GM18909 (cell line): Measurements from ENCODE around the gene MARK3.
A peak's percentile ranks its signal among the peaks of the same experiment; 100 is the strongest.

Source experiments
- ATAC-seq: cut with Tn5 transposase; IDR thresholded peaks from one replicate; pipeline ENCODE4 v1.9.1; 2021; ENCODE audit warnings: mild to moderate bottlenecking; ENCODE audit not compliant: unreplicated experiment, poor library complexity

MARK3 gene

DNA sequence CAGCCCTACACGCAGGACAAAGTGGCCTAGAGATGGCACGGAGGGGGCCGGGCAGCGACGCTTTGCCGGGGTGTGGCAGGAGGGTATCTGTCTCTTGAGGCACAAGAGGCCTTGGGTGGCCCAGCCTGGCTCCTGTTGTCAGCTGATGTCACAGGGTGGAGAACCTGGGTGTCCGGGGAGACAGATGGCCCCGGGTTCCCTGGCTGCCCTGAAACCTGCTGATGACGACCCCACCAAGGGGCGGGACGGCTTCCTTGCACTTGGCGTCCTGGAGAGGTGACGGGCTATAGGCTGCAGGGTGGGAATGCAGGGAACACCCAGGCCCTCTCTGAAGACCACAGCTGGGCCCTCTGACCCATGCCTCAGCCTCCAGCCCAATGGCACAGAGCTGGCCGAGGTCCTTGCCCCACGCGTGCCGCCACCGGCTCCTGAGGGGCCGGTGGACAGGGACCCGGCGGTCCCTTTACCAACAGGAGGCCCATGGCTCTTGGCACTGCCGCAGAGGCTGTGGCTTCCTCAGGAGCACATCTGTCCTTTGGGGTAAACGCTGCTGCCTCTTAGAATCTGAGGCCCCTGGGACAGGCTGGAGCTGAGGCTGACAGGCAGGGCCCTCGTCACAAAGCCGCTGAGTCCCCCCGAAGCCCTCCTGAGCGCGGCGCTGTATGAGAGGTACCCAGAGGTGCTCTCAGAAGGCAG, 160.2 kb downstream of the MARK3 start:
- no peak for ATAC-seq

DNA sequence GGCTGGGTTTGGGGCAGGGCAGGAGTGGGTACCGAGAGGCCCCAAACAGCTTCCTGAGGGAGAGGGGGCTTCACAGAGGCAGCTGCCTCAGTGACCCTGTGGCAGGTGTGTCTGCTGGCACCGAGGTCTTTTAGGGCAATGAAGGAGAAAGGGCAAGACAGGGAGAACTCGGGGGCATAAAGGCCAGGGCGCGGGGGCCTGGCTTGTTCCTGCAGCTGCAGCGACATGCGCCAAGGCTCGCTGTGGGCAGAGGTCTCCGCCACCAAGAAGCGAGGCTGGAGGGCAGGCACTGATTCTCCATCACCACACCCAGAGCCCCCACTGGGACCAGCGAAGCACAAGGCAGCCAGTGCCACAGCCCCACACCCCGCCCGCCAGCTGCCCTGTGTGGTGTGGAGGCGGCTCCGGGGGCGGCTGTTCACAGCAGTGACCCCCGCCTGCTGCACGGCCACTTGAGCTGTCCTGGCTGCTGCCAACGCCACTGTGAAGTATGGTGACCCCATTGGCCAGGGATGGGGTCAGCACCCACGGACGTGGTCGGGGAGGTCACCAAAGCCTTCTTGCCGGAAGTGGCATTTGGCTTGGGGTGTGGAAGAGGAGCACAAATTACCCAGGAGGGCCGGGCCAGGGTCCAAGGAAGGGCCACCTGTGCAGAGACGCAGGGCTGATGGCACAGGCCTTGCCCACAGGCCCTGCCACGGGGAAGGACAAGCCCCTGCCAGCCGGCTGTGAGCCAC, 160.9 kb downstream of the MARK3 start:
- ATAC-seq = no peak

DNA sequence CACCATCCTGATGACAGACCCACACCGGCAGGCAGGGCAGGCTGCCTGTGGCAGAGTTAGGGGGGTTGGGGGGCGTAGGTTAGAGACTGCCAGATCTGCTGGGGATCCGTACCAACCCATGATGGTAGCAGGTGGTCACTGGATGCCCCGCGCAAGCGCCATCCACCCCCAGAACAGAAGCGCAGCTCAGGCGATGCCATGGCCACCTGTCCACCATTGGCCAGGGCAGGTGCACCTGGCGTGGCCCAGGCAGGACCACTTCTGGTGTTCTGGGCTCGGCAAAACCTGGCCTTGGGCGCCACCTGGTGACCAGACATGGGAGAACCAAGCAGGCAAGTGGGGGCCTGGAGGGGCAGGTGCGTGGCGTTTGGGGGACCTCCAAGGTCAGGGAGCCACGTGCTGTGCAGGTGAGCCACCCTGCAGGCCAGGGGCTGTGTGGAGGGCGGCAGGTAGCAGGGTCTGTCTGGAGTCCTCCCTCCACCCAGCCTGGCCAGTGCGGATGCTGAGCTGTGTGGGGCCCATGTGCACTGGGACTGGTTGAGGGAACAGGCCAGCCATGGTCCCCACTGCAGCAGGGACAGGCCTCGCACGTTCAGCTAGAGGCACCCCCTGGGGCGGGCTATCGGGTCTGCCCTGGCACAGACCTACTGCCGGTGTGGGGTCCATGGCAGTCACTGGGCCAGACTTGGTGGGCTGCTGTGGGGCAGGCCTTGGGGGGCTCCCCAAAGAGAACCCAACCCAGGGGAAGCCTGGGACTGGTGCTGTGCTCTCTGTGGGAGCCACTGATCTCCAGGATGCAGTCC, 161.6 kb downstream of the MARK3 start:
- peak; percentile 47 for ATAC-seq

DNA sequence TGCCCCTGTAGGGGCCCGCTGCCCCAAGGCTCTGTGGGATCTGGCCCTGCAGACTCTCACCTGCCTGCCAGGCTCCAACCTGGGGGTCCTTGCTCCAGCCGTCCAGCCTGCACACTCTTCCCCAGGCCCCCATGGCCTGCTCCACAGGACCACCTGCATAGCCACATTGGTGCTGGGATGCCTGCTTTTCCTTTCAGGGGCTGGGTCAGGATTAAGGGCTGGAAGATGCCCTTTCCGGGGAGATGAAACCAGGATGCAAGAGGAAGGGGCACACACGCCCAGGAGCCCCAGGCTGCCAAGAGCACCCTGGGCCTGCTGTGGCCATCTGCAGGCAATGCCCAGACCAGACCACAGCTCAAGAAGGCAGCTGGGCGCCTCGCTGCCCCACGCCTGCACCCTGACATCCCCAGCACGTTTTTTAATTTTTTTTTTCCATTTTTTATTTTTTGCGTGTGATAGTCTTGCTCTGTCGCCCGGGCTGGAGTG, 162.3 kb downstream of the MARK3 start:
- no peak for ATAC-seq

DNA sequence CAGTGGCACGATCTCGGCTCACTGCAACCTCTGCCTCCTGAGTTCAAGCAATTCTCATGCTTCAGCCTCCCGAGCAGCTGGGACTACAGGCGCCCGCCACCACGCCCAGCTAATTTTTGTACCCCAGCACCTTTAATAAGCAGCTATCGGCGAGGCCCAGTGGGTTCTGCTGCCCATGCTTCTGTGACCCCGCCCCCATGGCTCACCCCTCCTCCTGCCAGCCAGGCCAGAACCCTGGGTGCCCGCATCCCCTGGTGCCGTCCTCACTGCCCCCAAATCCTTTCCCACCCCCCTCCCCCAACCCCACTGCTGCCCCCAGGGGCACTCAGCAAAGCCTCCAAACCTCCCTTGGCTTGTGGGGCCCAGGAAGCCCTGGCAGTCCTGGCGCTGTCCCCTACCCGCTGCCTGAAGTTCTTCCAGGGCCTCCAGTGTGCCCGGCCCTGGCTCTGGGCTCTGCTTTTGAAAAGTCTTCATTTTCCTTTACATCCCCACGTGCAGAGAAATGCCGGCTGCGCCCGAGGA, 162.8 kb downstream of the MARK3 start:
- ATAC-seq = no peak

DNA sequence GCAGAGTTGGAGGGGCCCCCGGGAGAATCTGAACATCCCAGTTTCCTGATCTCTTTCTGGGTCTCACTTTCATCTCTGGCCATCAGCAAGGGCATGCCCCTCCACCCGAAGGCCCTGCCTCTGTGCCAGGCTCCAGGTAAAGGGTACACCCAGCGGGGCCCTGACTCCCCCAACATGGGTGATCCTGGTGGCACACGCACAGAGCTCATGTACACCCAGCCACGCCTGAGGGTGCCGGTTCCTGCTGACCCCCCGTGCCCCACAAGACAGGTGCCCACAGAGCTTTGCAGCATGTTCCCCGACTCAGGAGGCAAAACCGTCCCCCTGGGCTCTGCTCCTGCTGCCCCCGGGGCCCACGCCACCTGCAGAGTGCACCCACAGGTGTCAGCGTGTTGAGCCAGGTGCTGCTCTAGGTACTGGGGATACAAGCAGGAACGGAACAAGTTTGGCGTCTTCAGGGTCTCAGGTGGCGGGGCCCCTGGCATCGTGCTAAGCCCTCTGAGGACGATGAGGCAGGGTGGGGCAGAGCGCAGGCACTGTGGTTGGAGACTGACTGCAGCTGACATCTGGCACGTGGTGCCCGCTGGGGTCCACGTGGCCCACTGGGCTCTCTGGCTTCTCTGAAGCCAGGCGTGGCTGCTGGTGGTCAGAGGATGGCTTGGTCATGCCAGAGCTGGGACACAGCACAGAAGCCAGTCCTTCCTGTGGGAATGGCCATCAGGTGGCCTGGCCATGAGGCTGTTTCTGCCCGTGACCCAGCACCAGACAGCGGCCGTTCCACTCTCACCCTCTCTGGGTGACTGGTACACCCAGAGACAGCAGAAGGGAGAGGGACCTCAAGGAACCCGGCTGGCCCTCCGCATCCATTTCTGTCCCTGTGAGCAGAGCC, 163.5 kb downstream of the MARK3 start:
- no peak for ATAC-seq

DNA sequence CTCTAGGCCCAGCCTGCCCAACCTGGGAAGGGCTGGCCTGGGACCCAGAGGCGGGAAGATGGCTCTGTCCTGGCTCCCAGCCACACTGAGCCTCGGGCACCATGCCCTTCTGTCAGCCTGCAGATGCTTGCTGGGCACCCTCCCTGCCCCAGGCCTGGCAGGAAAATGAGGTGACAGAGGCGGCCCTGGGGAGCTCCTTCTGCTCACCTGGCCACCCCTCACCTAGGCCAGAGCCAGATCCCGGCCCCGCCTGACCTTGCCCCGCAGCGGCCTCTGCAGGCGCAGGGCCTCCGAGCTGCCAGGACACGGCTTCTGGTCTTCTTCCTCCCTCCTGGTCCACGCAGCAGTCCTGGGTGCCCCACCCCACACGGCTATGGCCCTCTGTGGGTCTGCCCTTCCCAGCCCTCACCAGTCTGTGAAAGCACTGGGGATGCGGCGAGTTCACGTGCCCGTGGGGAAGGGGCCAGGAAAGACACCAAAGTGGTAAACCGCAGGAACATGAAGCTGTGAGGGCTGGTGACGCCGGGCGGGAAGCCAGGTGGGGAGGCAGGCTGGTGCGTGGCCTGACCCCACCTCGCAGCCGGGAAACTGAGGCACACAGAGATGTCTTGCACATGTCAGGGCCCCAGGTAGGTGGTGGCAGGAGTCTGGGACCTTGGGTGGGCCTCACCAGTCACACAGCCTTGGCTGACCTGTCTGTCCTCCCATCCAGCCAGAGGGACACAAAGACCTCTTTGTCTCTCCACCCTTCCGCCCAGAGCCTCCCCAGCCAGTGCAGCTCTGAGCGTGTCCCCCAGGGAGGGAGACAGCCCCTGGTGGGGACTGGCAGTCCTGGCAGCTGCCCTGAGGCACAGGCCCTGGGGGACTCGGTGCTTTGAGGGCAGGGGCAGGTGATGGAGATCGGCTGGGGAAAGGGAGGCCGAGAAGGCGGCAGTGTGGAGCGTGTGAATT, 164.4 kb downstream of the MARK3 start:
- no peak for ATAC-seq

DNA sequence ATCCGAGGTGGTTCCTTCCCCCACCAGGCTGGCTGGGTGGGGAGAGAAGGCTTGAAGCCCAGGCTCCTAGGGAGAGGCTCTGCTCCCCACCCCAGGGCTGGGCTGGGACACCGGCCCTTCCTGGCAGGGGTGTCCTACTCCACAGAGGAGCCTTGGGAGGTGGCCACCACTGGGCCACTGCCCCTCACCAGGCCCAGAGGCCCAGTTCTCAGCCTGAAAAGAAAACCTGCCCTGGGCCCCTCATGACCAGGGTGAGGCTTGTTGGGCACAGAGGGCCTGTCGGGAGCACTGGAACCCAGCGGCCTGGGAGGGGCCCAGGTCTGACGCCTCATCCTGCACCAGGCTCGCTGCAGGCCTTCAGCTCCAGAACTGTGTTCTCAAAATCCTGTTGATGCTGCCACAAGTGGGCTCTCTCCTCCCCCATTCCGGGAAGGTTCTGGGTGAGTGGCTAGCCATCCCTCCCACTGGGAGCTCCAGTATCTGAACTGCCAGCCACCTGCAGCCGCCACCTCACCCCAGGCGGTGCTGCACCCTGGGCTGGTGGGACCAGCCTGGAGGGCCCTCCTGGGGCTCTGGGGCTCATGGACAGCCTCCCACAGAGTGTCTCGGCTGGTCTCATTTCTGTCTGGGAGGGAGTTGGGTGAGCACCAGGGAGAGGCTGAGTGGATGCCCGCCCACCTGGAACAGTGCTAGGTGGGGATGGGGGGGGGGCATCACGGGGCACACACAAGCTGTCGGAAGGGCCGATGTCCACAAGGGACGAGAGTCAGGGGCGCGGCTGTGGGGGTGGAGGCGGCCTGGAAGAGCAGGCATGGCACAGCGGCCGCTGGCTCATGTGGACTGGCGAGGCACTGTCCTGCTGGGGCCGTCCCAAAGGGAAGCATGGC, 165.5 kb downstream of the MARK3 start:
- ATAC-seq = no peak

DNA sequence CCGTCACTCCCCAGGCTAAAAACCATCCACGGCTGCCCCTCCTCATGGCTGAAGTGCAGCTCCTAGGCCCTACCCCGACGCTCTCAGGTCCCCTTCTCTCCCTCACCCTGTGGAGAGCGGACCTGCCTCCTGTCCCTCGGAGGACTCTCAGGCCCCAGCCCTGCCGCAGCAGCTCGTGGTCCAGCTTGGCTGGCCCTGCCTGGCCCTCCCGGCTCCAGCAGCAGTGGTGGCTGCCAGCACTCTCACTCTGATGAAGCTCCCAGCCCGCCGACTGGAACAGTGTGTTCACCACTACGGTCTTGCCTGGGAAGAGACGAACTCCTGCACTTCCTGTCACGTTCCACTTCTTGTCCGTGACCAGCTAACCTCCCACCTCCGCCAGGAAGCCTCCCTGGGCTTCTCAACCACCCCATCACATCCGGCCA, 166.1 kb downstream of the MARK3 start:
- no peak for ATAC-seq

DNA sequence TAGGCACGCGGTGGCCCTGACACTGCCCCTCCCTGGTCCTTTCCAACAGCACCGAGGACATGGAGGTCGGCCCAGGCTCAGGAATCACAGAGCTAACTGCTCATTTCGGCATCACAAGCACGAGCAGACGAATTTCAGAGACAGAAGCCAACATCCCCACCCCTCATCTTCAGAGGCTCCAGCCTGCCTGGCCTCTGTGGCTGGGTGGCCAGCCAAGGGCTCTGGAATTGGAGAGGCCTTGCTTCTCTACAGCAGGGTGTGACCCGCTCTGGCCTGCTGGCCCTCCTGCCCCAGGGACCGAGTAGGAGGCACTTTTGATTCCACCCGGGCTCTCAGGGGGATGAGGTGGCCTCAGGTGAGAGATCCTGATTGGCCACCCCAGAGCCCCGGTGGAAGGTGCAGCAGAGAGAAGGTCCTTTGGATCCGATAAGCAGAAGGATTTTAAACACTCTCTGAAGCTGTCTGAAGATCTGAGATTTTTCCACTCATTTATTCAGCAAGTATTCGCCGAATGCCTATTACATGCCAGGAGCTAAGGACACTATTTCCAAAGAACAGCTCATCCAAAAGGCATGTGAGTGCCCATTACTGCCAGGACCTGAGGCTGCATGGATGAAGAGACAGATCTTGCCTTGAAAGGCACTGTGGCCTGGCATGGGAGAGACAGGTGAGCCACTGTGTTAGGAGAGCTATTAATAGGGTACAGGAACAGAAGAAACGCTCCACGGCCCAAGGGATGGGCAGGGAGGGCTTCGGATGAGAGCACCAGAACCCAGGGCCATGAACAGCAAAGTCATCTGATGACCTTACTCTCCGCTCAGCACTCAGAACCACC, 167.0 kb downstream of the MARK3 start:
- ATAC-seq = no peak

DNA sequence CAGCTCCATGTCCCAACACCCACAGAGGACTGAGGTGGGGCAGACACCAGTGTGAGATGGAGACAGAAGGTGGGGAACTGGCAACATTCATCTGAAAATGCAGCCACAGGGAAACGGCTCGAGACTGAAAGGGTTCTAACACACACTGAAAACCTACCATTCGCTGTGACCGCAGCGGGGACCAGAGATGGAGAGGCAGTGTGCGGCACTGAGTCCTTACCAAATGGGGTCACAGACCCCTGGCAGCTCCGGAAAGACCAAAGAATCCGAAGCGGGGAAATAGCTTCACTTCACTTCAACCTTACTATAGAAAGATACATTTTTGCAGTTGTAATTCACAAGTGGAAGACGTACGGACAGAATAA, 167.6 kb downstream of the MARK3 start:
- no peak for ATAC-seq
